Nephron progenitor cell (in vitro differentiated cells): ENCODE measurements around the gene TWF1.
A peak's percentile ranks its signal among the peaks of the same experiment; 100 is the strongest.
"Not testable (repeated sequence)": the region's sequence is repeated elsewhere in the genome, so short reads cannot be mapped to it uniquely, and the experiment has no call there.

Experiments
- DNase-seq: peaks from one replicate; pipeline ENCODE4 v3.0.0; 2021
- H3K27ac Mint-ChIP-seq: 2 replicates; pipeline ENCODE4 v1.8.0; 2021; ENCODE audit warnings: mild to moderate bottlenecking, moderate library complexity, mixed read lengths
- H3K27me3 Mint-ChIP-seq: 2 replicates; pipeline ENCODE4 v1.8.0; 2021; ENCODE audit warnings: mild to moderate bottlenecking, low read depth, mixed read lengths; ENCODE audit not compliant: poor library complexity
- H3K36me3 Mint-ChIP-seq: 2 replicates; pipeline ENCODE4 v1.8.0; 2021; ENCODE audit warnings: low read depth, mixed read lengths
- H3K4me1 Mint-ChIP-seq: 2 replicates; pipeline ENCODE4 v1.8.0; 2021; ENCODE audit warnings: mixed read lengths
- H3K4me3 Mint-ChIP-seq: 2 replicates; pipeline ENCODE4 v1.8.0; 2021; ENCODE audit warnings: mild to moderate bottlenecking, moderate library complexity, mixed read lengths
- H3K9me3 Mint-ChIP-seq: 2 replicates; pipeline ENCODE4 v1.8.0; 2021; ENCODE audit warnings: mild to moderate bottlenecking, moderate library complexity, mixed read lengths
- TF ChIP-seq, protein P1 (sequence below): fragments of 200-600 bp; sonication (generic); IDR thresholded peaks from 2 replicates; pipeline ENCODE4 v1.5.0; 2021; ENCODE audit warnings: antibody characterized with exemption

TWF1 gene

DNA sequence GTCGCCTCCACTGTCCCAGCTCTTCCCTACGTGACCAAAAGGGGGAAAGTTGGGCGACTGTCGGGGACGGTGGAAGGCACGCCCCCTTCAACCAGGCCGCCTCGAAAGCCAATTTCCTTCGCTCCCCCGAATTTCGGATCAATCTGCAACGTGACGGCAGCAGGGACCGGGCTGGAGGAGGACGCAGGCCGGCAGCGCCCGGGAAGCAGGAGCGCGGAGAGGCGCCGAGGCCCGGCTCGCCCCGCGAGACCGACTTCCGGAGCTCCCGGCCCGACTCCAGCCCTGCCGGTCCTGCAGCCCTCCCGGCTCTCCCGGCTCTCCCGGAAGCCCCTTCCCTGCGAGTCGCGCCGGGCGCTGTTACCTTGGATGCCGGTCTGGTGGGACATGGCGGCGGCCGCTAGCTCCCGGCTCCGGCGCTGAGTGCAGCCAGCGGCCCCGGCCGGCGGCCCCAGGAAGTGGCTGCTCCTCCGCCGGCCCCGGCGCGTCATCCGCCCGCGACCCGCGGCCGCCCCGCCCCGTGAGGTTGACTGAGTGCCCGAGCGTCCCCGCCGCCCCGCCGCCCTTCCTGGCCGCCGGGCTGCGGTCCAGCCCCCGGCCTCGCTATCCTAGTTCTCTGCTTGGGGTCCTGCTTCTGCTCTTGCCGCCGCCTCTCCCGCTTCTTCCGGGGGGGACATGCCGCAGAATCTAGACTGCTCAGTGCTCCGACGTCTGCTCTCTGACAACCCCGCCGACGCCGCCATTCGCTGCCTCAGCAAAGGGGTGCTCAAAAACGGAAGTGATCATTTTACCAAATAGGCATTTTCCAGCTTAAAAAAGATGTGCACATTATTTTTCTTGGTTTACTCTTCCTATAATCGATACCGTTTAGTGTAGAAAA is at the start of gene TWF1:
Gene TWF1, minus strand, starts transcription at position 458 of the 877 bp plus-strand sequence. Its CDS starts 72 bp downstream, at position 386.
- Mint-ChIP-seq H3K4me3 (peak within 1 kb of the TSS; percentile 100), H3K27me3 (peaks cover 10% of the 10 kb centered on the region), H3K36me3 (peaks cover 13% of the 10 kb centered on the region), H3K9me3 (no peaks in the 10 kb centered on the region), H3K27ac (peak within 1 kb of the TSS; percentile 100), H3K4me1 (peaks cover 32% of the 10 kb centered on the region)
- TF ChIP-seq, protein P1, sequence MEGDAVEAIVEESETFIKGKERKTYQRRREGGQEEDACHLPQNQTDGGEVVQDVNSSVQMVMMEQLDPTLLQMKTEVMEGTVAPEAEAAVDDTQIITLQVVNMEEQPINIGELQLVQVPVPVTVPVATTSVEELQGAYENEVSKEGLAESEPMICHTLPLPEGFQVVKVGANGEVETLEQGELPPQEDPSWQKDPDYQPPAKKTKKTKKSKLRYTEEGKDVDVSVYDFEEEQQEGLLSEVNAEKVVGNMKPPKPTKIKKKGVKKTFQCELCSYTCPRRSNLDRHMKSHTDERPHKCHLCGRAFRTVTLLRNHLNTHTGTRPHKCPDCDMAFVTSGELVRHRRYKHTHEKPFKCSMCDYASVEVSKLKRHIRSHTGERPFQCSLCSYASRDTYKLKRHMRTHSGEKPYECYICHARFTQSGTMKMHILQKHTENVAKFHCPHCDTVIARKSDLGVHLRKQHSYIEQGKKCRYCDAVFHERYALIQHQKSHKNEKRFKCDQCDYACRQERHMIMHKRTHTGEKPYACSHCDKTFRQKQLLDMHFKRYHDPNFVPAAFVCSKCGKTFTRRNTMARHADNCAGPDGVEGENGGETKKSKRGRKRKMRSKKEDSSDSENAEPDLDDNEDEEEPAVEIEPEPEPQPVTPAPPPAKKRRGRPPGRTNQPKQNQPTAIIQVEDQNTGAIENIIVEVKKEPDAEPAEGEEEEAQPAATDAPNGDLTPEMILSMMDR = peak; percentile 28
- peak; percentile 91 for DNase-seq

DNA sequence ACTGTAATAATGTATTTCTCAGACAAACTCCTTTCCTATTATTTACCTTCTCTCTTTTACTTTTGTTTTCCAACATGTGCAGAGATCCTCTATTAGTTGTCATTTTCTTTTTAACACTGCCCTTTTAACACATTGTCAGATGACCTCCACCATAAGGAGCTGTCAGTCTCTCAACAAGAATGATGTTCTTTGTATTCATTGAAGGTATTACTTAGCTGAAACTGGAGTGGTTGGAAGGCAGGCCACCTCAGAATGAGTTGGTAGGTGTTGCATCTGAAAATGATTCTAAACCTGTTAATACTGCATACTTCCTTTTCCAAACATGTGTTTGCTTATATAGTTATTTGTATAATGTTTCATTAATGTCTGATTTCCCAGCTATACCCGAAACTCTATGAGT is 46.6 kb upstream of the TWF1 start:
- TF ChIP-seq, protein P1 = no peak
- H3K4me1 Mint-ChIP-seq = no peaks in the 10 kb centered on the region
- H3K9me3 Mint-ChIP-seq = peaks cover 3% of the 10 kb centered on the region
- no peak overlapping the region for H3K4me3 Mint-ChIP-seq
- peaks cover 4% of the 10 kb centered on the region for H3K36me3 Mint-ChIP-seq
- no peak overlapping the region for H3K27ac Mint-ChIP-seq
- DNase-seq = no peak
- H3K27me3 Mint-ChIP-seq = no peaks in the 10 kb centered on the region

DNA sequence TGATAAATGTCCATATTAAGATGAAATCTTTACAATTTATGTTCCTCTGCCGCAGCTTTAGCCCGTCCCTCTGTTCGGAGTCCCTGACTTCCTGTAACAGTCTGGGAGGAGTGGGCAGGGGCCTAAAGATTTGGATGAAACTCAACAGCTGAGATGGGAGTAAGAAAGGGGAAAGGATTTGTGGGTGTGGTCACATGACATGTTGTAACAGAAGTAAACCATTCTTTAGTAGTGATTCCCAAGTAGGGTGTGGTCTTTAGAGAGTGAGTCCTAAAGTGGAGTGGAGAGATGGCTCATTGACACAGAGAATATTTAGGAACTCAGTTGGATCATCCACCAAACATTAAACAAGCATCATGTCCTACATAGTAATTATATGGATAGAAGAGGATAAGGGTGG is 42.7 kb upstream of the TWF1 start:
- no peaks in the 10 kb centered on the region for H3K27me3 Mint-ChIP-seq
- TF ChIP-seq, protein P1 = no peak
- H3K4me1 Mint-ChIP-seq = no peaks in the 10 kb centered on the region
- no peak overlapping the region for H3K4me3 Mint-ChIP-seq
- H3K27ac Mint-ChIP-seq = no peak overlapping the region
- no peak for DNase-seq
- H3K36me3 Mint-ChIP-seq = peaks cover 19% of the 10 kb centered on the region
- peaks cover 19% of the 10 kb centered on the region for H3K9me3 Mint-ChIP-seq

DNA sequence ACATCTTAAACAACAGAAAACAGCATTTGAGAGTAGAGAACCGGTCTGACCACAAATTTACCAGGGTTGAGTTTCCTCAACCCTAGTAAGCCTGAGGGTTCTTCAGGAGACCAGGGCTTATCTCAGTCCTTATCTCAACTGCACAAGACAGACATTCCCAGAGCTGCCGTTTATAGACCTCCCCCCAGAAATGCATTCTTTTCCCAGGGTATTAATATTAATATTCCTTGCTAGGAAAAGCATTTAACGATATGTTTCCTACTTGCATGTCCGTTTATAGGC is 42.0 kb upstream of the TWF1 start:
- no peak for DNase-seq
- TF ChIP-seq, protein P1 = no peak
- H3K36me3 Mint-ChIP-seq = peaks cover 19% of the 10 kb centered on the region
- no peak overlapping the region for H3K27ac Mint-ChIP-seq
- H3K9me3 Mint-ChIP-seq = peaks cover 19% of the 10 kb centered on the region
- no peaks in the 10 kb centered on the region for H3K4me1 Mint-ChIP-seq
- H3K4me3 Mint-ChIP-seq = no peak overlapping the region
- H3K27me3 Mint-ChIP-seq = no peaks in the 10 kb centered on the region

- DNase-seq, H3K27me3 Mint-ChIP-seq, H3K4me1 Mint-ChIP-seq, H3K27ac Mint-ChIP-seq, H3K4me3 Mint-ChIP-seq: not testable (repeated sequence)
- Mint-ChIP-seq H3K9me3 (peaks cover 19% of the 10 kb centered on the region), H3K36me3 (peaks cover 19% of the 10 kb centered on the region)
These were observed 41.5 kb upstream of the TWF1 start for GRCh38 chr12:43847425-43848225.

- DNase-seq = no peak
- TF ChIP-seq, protein P1 = no peak
- Mint-ChIP-seq H3K4me3 (no peak overlapping the region), H3K4me1 (peaks cover under 1% of the 10 kb centered on the region), H3K27me3 (peaks cover 30% of the 10 kb centered on the region), H3K9me3 (peaks cover 11% of the 10 kb centered on the region), H3K27ac (no peak overlapping the region), H3K36me3 (peaks cover 11% of the 10 kb centered on the region)
These were observed 36.1 kb upstream of the TWF1 start for GRCh38 chr12:43842259-43842658.
